Left renal pelvis (tissue), 4 donors: ENCODE data around the gene RHOBTB1. TPM values are rescaled to one million over a fixed set of nuclear protein-coding genes. Genes with fewer than 3 reads are reported as not detected.
"Not testable (repeated sequence)": the region's sequence is repeated elsewhere in the genome, so short reads cannot be mapped to it uniquely, and the experiment has no call there.

ENCODE experiments used
- DNase-seq, 4 donors: peaks; one replicate each; pipeline ENCODE4 v3.0.0-alpha.2; 2013; ENCODE audit warnings: low read depth in 4 of 4, low spot score in 3 of 4
- polyA plus RNA-seq, 4 donors: library from polyadenylated mRNA; unstranded; fragments of 120-200 nt; gene quantifications; one replicate each; pipeline ENCODE4 v1.2.1, GENCODE V29; 2013; ENCODE audit not compliant: insufficient read length in 4 of 4

RHOBTB1 gene
- polyA plus RNA-seq, 4 donors: 58.5 to 84.2 (median 73.9) TPM

GRCh38 chr10:60870803-60871202 is 73.2 kb downstream of the RHOBTB1 start:
- DNase-seq: no peak

GRCh38 chr10:60870416-60870728 is 73.6 kb downstream of the RHOBTB1 start:
- DNase-seq: no peak

- DNase-seq: no peak
Observed at GRCh38 chr10:60869652-60870415, 74.2 kb downstream of the RHOBTB1 start.

GRCh38 chr10:60868946-60869345 is 75.0 kb downstream of the RHOBTB1 start:
- no peak for DNase-seq

GRCh38 chr10:60865198-60865783 is 78.7 kb downstream of the RHOBTB1 start:
- DNase-seq: no peak

GRCh38 chr10:60863796-60864195 is 80.2 kb downstream of the RHOBTB1 start:
- no peak for DNase-seq

- DNase-seq: no peak
Observed at GRCh38 chr10:60862517-60862916, 81.5 kb downstream of the RHOBTB1 start.

GRCh38 chr10:60856405-60856804 is 87.6 kb downstream of the RHOBTB1 start:
- DNase-seq: no peak

GRCh38 chr10:60853637-60854036 is 90.3 kb downstream of the RHOBTB1 start:
- DNase-seq: no peak

GRCh38 chr10:60853107-60853506 is 90.9 kb downstream of the RHOBTB1 start:
- DNase-seq: no peak

- no peak for DNase-seq
Observed at GRCh38 chr10:60849740-60850139, 94.2 kb downstream of the RHOBTB1 start.

- no peak for DNase-seq
Observed at GRCh38 chr10:60849217-60849616, 94.8 kb downstream of the RHOBTB1 start.

GRCh38 chr10:60848680-60849079 is 95.3 kb downstream of the RHOBTB1 start:
- DNase-seq: no peak

GRCh38 chr10:60848126-60848525 is 95.9 kb downstream of the RHOBTB1 start:
- peak in 2 of 4 donors; percentile 12 to 25 for DNase-seq

GRCh38 chr10:60846173-60846572 is 97.8 kb downstream of the RHOBTB1 start:
- no peak for DNase-seq

GRCh38 chr10:60845038-60845437 is 98.9 kb downstream of the RHOBTB1 start:
- no peak for DNase-seq

- no peak for DNase-seq
Observed at GRCh38 chr10:60842694-60843093, 101.3 kb downstream of the RHOBTB1 start.

- DNase-seq: not testable (repeated sequence)
Observed at GRCh38 chr10:60841227-60841626, 102.8 kb downstream of the RHOBTB1 start.

GRCh38 chr10:60835049-60835448 is 108.9 kb downstream of the RHOBTB1 start:
- no peak for DNase-seq

- no peak for DNase-seq
Observed at GRCh38 chr10:60834401-60834800, 109.6 kb downstream of the RHOBTB1 start.

GRCh38 chr10:60832136-60832535 is 111.8 kb downstream of the RHOBTB1 start:
- not testable (repeated sequence) for DNase-seq

GRCh38 chr10:60828489-60828852 is 115.5 kb downstream of the RHOBTB1 start:
- no peak for DNase-seq
